ENCODE data around the gene MRM2. TPM values are rescaled to one million over a fixed set of nuclear protein-coding genes. Genes with fewer than 3 reads are reported as not detected.

The MRM2 gene
- polyA plus RNA-seq, 1 donor = 27.6 TPM

DNA sequence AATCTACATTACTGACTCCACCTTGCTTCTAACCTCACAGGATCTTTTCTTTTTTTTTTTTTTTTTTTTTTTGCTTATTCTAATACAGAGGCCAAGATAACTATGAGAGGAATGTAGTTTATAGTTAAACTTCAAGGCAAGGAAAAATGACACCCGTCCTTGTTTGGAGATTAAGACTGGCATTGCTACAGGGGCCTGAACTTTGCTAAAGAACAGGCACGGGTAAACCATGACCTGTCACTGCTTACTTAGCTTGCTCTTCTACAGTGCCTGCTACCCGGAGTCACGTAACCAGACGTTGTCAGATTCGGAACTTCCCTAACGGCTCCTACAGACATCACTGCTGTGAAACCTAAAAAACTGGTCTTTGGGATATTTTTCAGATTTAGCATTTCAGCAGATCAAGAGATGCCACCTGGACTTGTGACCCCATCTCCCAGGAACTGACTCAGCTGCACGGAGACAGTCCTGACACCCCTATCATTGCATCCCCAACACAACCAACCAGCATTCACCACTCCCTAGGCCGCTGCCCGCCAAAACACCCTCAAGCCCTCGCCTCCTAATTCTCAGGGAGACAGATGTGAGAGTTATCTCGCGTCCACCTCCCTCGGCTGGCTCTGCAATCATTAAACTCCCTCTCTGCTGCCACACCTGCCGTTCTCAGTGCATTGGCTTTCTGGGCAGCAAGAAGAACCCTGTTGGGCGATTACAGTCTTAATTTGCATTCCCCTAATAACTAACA, 36.8 kb downstream of the MRM2 start:
- no peak overlapping the region for H3K4me3 ChIP-seq (ENCODE audit: low read length)
- WGBS (ENCODE audit: insufficient coverage, low lambda C conversion rate) = 100% methylated on average over 1 of the region's 16 CpGs
- H3K9me3 ChIP-seq (ENCODE audit: control insufficient read depth, low read depth, low read length) = no peaks in the 10 kb centered on the region
- peaks cover 3% of the 10 kb centered on the region for H3K4me1 ChIP-seq (ENCODE audit: control insufficient read depth, insufficient read depth, low read length)
- no peak overlapping the region for H3K27ac ChIP-seq (ENCODE audit: low read length)
- H3K36me3 ChIP-seq (ENCODE audit: control insufficient read depth, insufficient read depth, low read length) = peaks cover 26% of the 10 kb centered on the region
- H3K27me3 ChIP-seq (ENCODE audit: control insufficient read depth, insufficient read depth, low read length) = no peaks in the 10 kb centered on the region
- DNase-seq = no peak

DNA sequence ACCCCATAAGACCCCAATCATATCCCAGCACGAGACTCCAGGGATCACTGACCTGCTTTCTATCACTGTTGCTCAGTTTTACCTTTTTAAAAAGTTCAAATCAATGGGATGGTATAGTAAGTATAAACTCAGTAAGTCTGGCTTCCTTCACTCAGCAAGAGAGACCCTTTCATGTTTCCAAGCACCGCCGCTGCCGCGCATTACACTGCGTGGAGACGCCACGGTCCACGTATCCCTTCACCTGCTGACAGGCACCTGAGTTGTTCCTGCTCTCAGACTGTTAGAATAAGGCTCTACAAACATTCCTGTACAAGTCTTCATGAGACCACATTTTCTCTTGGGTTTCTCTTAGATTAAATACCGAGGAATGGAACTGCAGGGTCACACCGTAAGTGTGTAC, 37.6 kb downstream of the MRM2 start:
- peaks cover 33% of the 10 kb centered on the region for H3K36me3 ChIP-seq (ENCODE audit: control insufficient read depth, insufficient read depth, low read length)
- H3K4me1 ChIP-seq (ENCODE audit: control insufficient read depth, insufficient read depth, low read length) = peaks cover 3% of the 10 kb centered on the region
- H3K27me3 ChIP-seq (ENCODE audit: control insufficient read depth, insufficient read depth, low read length) = no peaks in the 10 kb centered on the region
- DNase-seq = no peak
- H3K4me3 ChIP-seq (ENCODE audit: low read length) = no peak overlapping the region
- 100% methylated on average over 1 of the region's 11 CpGs for WGBS (ENCODE audit: insufficient coverage, low lambda C conversion rate)
- H3K9me3 ChIP-seq (ENCODE audit: control insufficient read depth, low read depth, low read length) = no peaks in the 10 kb centered on the region
- no peak overlapping the region for H3K27ac ChIP-seq (ENCODE audit: low read length)

DNA sequence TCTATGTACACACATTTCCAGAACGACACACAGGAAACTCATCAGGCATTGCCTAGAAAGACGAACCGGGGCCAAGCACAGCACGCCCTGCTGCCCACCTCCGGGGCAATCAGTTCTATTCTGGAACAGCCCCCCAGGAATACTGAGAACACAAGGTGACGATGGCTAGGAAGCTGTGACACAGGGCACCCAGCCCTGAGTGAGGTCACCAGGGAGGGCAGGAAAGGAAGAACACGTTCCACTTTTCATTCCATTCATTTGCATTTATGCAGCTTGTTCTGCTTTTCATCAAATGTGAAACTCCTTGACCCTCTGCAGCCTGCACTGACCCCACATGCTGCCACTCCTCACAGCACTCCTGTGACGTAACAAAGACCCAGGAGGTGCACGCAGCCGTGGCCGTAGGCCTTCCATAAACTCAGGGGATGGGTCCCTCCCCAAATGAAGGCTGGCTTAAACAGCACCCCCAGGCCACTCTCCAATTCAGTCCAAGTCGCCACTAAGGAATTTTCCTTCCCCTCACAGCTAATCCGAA, 38.2 kb downstream of the MRM2 start:
- peaks cover 37% of the 10 kb centered on the region for H3K36me3 ChIP-seq (ENCODE audit: control insufficient read depth, insufficient read depth, low read length)
- no peaks in the 10 kb centered on the region for H3K27me3 ChIP-seq (ENCODE audit: control insufficient read depth, insufficient read depth, low read length)
- no CpG with 5 or more reads among the region's 13 CpGs for WGBS (ENCODE audit: insufficient coverage, low lambda C conversion rate)
- H3K9me3 ChIP-seq (ENCODE audit: control insufficient read depth, low read depth, low read length) = no peaks in the 10 kb centered on the region
- H3K27ac ChIP-seq (ENCODE audit: low read length) = no peak overlapping the region
- DNase-seq = no peak
- peaks cover 3% of the 10 kb centered on the region for H3K4me1 ChIP-seq (ENCODE audit: control insufficient read depth, insufficient read depth, low read length)
- H3K4me3 ChIP-seq (ENCODE audit: low read length) = no peak overlapping the region

DNA sequence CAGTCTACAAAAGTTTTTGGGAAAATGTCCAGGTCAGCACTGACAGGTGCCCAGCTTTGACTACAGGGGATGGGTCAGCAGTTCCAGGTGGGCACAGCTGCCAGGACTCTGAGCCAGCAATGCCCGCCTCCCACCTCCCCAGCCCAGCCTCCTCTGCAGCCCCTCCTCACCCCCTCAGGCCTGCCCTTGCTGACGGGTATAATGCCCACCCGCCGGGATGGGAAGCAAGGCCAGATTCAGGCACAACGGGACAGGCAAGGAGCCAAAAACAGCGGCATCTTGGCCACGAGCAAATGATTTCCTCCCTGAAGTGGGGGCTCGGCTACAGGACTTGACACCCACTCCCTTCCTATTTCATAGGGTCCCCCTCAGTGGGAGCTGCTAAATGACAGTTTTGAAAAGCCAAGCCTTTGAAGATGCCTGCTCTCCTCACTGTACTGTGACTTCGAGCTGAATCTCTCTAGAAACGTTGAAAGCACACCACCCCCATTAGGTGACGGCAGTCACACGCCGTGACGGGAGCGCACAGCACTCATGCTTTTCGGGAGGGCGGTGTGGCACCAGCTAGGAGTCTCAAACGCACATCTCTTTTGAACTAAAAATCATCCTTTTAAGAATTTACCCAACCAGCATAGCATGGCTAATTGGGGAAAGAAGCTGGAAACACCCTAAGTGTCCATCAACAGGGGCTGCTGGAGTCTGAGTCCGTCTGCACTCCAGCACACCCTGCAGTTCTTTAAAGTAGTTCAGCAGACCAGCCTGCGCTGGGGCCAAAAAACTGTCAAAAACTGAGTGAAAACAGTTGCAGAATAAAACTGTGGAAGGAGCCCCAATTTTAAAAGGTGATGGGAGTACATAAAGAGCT, 38.9 kb downstream of the MRM2 start:
- Histone ChIP-seq H3K4me3 (ENCODE audit: low read length) (no peak overlapping the region), H3K4me1 (ENCODE audit: control insufficient read depth, insufficient read depth, low read length) (peaks cover 3% of the 10 kb centered on the region), H3K9me3 (ENCODE audit: control insufficient read depth, low read depth, low read length) (no peaks in the 10 kb centered on the region), H3K36me3 (ENCODE audit: control insufficient read depth, insufficient read depth, low read length) (peaks cover 33% of the 10 kb centered on the region), H3K27me3 (ENCODE audit: control insufficient read depth, insufficient read depth, low read length) (no peaks in the 10 kb centered on the region), H3K27ac (ENCODE audit: low read length) (no peak overlapping the region)
- DNase-seq = no peak
- no CpG with 5 or more reads among the region's 20 CpGs for WGBS (ENCODE audit: insufficient coverage, low lambda C conversion rate)

DNA sequence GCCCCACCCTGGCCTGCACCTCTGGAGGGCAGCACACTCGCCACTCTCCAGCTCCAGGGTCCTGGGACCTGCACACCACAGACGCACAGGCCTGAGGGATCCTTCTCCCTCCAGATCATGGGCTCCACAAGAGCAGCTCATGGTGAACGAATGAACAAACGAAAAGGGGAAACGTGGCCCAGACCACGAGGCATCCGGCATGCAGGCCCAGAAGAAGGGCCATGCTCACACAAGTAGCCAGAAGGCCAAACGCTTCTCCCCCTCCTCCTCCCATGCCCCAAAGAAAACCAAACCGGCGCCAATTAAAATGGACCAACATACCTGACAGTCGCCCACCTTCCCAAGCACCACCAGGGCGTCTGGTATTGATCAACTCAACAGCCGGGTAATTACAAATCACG, 39.6 kb downstream of the MRM2 start:
- no peak for DNase-seq
- H3K27ac ChIP-seq (ENCODE audit: low read length) = no peak overlapping the region
- peaks cover 28% of the 10 kb centered on the region for H3K36me3 ChIP-seq (ENCODE audit: control insufficient read depth, insufficient read depth, low read length)
- H3K4me3 ChIP-seq (ENCODE audit: low read length) = no peak overlapping the region
- peaks cover 1% of the 10 kb centered on the region for H3K9me3 ChIP-seq (ENCODE audit: control insufficient read depth, low read depth, low read length)
- no peaks in the 10 kb centered on the region for H3K27me3 ChIP-seq (ENCODE audit: control insufficient read depth, insufficient read depth, low read length)
- peaks cover 3% of the 10 kb centered on the region for H3K4me1 ChIP-seq (ENCODE audit: control insufficient read depth, insufficient read depth, low read length)
- WGBS (ENCODE audit: insufficient coverage, low lambda C conversion rate) = no CpG with 5 or more reads among the region's 14 CpGs

DNA sequence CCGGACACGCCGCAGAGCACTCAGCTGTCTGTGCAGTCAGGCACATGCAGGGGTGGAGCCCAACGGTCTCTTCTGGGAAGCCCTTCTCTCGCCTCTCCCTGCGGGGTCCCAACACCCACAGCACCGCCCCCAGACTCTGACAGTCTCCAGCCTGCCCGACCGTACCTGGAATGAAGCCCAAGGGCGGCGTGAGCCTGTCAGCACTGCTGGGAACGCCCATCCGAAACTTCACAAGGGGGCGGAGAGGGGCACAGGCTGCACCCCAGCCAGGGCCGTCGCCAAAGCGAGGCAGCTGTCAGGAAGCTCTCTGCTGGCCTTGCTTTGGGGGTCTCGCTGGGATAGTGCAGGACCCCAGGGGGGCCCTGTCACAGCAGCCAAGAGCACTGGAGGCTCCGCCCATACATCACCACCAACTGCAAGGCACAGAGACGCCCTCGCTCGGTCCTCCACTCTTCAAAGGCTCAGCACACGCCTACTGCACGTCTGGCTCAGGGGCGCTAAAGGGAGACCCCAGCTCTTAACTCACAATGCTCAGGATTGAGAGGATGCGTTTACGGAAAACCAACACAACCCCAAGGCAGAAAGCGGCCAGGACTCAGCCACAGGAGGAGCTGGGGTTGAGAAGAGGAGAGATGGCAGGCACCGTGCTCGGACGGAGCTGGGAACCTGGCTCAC, 40.2 kb downstream of the MRM2 start:
- Histone ChIP-seq H3K9me3 (ENCODE audit: control insufficient read depth, low read depth, low read length) (peaks cover 3% of the 10 kb centered on the region), H3K4me1 (ENCODE audit: control insufficient read depth, insufficient read depth, low read length) (peaks cover 3% of the 10 kb centered on the region), H3K36me3 (ENCODE audit: control insufficient read depth, insufficient read depth, low read length) (peaks cover 25% of the 10 kb centered on the region), H3K27me3 (ENCODE audit: control insufficient read depth, insufficient read depth, low read length) (no peaks in the 10 kb centered on the region), H3K4me3 (ENCODE audit: low read length) (no peak overlapping the region), H3K27ac (ENCODE audit: low read length) (no peak overlapping the region)
- WGBS (ENCODE audit: insufficient coverage, low lambda C conversion rate) = no CpG with 5 or more reads among the region's 31 CpGs
- DNase-seq = no peak

DNA sequence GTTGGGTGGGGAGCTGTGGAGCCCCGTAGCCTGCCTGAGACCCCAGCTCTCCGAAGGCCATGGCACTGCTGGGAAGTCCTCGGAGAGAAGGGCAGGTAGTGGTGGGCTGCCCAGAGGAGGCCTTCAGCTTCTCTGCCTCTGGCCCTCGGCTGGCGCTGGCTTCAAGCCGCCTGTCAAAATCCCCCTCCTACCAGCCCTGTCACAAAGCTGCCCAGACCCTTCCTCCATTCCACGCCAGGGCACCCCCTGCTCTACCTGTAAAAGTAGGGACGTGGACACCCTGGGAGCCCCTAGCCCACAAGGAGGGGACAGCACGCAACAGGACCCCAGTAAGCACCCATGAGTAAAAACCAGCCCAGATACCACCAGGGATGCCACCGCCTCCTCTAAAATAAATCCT, 40.9 kb downstream of the MRM2 start:
- Histone ChIP-seq H3K27me3 (ENCODE audit: control insufficient read depth, insufficient read depth, low read length) (no peaks in the 10 kb centered on the region), H3K27ac (ENCODE audit: low read length) (no peak overlapping the region), H3K4me1 (ENCODE audit: control insufficient read depth, insufficient read depth, low read length) (peaks cover 3% of the 10 kb centered on the region), H3K36me3 (ENCODE audit: control insufficient read depth, insufficient read depth, low read length) (peaks cover 30% of the 10 kb centered on the region), H3K9me3 (ENCODE audit: control insufficient read depth, low read depth, low read length) (peaks cover 3% of the 10 kb centered on the region), H3K4me3 (ENCODE audit: low read length) (no peak overlapping the region)
- DNase-seq = no peak
- WGBS (ENCODE audit: insufficient coverage, low lambda C conversion rate) = no CpG with 5 or more reads among the region's 10 CpGs

DNA sequence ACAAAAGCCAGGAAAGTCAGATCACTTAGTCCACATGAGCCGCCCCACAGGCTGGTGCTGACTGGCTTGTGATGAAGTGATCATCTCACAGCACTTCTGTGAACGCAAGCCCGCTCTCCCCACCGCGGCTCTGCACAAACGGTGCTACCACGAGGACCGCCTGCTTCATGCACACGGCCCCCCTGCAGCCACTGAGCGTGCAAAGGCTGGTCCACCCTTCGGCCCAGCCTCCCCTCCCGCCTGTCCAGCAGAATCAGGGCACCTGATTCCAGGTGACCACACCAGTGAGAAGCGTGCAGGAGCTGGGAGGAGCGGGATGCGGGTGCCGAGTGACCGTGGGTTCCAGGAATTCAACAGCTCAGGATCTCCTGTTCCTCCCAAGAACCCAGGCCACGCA, 41.4 kb downstream of the MRM2 start:
- H3K36me3 ChIP-seq (ENCODE audit: control insufficient read depth, insufficient read depth, low read length) = peaks cover 35% of the 10 kb centered on the region
- peaks cover 3% of the 10 kb centered on the region for H3K9me3 ChIP-seq (ENCODE audit: control insufficient read depth, low read depth, low read length)
- DNase-seq = no peak
- peaks cover 3% of the 10 kb centered on the region for H3K4me1 ChIP-seq (ENCODE audit: control insufficient read depth, insufficient read depth, low read length)
- no peak overlapping the region for H3K4me3 ChIP-seq (ENCODE audit: low read length)
- H3K27me3 ChIP-seq (ENCODE audit: control insufficient read depth, insufficient read depth, low read length) = no peaks in the 10 kb centered on the region
- no peak overlapping the region for H3K27ac ChIP-seq (ENCODE audit: low read length)
- 100% methylated on average over 1 of the region's 18 CpGs for WGBS (ENCODE audit: insufficient coverage, low lambda C conversion rate)

DNA sequence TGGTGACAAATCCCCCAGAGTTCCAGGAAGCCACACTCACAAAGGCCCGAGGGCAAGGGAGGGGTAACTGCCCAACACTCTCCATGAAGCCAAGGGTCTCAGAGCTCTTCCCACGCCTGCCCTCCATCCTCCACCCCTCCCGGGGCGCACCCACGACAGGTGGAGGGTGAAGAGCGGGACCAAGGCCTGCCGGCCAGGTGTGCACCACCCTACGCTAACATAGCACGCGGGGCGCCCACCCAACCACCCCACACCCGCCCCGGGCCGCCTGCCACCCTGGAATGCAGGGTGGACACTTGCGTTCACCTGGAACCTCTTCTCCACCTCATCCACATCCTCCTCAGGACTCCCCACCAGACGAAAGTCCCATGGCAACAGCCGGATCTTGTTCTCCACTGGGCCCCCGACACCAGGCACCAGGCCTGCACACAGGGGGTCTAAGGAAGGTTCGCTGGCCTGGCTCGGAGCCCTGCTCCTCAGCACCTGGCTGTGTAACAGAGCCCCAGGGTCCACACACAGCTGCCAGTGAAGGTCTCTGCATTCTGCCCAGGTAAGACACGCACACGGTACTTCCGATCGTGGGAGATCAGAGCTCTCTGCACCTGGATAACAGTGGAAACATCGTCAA, 41.9 kb downstream of the MRM2 start:
- H3K4me1 ChIP-seq (ENCODE audit: control insufficient read depth, insufficient read depth, low read length) = peaks cover 3% of the 10 kb centered on the region
- H3K9me3 ChIP-seq (ENCODE audit: control insufficient read depth, low read depth, low read length) = peaks cover 3% of the 10 kb centered on the region
- no peaks in the 10 kb centered on the region for H3K27me3 ChIP-seq (ENCODE audit: control insufficient read depth, insufficient read depth, low read length)
- peaks cover 39% of the 10 kb centered on the region for H3K36me3 ChIP-seq (ENCODE audit: control insufficient read depth, insufficient read depth, low read length)
- H3K4me3 ChIP-seq (ENCODE audit: low read length) = no peak overlapping the region
- no peak for DNase-seq
- no peak overlapping the region for H3K27ac ChIP-seq (ENCODE audit: low read length)
- WGBS (ENCODE audit: insufficient coverage, low lambda C conversion rate) = no CpG with 5 or more reads among the region's 25 CpGs

DNA sequence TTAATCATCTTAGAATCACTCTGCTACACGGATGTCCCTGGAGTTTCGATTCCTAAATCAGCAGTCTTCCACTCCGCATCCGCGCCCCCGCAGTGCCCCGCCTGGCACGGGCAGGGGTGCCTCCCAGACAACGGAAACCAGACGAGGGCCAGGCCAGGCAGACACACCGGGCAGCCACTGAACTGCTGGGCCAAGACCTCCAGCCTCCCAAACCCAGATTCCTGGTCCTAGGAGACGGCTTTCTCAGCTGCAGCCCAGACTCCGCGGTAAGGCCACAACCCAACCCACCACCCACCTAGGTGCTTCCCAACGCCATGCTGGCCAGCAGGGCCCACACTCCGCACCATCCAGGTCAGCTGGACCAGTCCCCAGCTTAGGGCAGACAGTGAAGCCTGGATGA, 42.5 kb downstream of the MRM2 start:
- H3K9me3 ChIP-seq (ENCODE audit: control insufficient read depth, low read depth, low read length) = peaks cover 3% of the 10 kb centered on the region
- peaks cover 3% of the 10 kb centered on the region for H3K4me1 ChIP-seq (ENCODE audit: control insufficient read depth, insufficient read depth, low read length)
- no CpG with 5 or more reads among the region's 16 CpGs for WGBS (ENCODE audit: insufficient coverage, low lambda C conversion rate)
- H3K36me3 ChIP-seq (ENCODE audit: control insufficient read depth, insufficient read depth, low read length) = peaks cover 39% of the 10 kb centered on the region
- DNase-seq = no peak
- no peak overlapping the region for H3K27ac ChIP-seq (ENCODE audit: low read length)
- no peak overlapping the region for H3K4me3 ChIP-seq (ENCODE audit: low read length)
- H3K27me3 ChIP-seq (ENCODE audit: control insufficient read depth, insufficient read depth, low read length) = no peaks in the 10 kb centered on the region
